HepG2 (cell line): ENCODE measurements around the gene MEX3C. TPM values are rescaled to one million over a fixed set of nuclear protein-coding genes. Genes with fewer than 3 reads are reported as not detected.

Source experiments
- ATAC-seq: fragments of 200-7000 bp; cut with Tn5 transposase; 3 replicates; pipeline ENCODE4 v1.9.1; 2020; ENCODE audit warnings: mild to moderate bottlenecking, moderate library complexity
- BruUV-seq: library from RNA; stranded (reverse); fragments of 400-500 nt; replicated peaks from 2 replicates; lab custom pipeline; 2021; lab: Mats Ljungman, UMichigan
- CTCF ChIA-PET: fragments of 300-600 bp; formaldehyde crosslinking; extraction: SDS; loops from one replicate; lab custom pipeline; 2021; ENCODE audit warnings: low total read pairs, inconsistent platforms, low intra/inter-chr PET ratio; lab: Yijun Ruan, JAX
- POLR2A ChIA-PET: fragments of 350-600 bp; sonication (Branson Sonifier 250); formaldehyde crosslinking; loops from one replicate; lab custom pipeline; 2020; ENCODE audit warnings: antibody characterized with exemption, inconsistent platforms; lab: Yijun Ruan, JAX
- DNase-seq: peaks from one replicate; pipeline ENCODE4 v3.0.0-alpha.2; 2015; ENCODE audit warnings: low spot score
- FAIRE-seq: peaks from 3 replicates; lab custom pipeline; 2011; peaks lifted over from hg19 to GRCh38; lab: Jason Lieb, UNC
- H2AFZ ChIP-seq: one replicate; pipeline ENCODE4 v1.6.1; 2011; ENCODE audit warnings: low read length, inconsistent platforms
- H3K27ac ChIP-seq: fragments of 300-600 bp; 3 replicates; pipeline ENCODE4 v1.8.0; 2011; ENCODE audit warnings: mixed run types, mild to moderate bottlenecking, mixed read lengths, low read length, inconsistent platforms; ENCODE audit not compliant: insufficient read depth; ENCODE audit errors: extremely low read length
- H3K27me3 ChIP-seq, 2 experiments: fragments of 200-600 bp in 1 of 2; 2 replicates in 1 of 2; 3 replicates in 1 of 2; pipeline versions ENCODE4 v1.6.0 to v1.8.0; 2011; ENCODE audit warnings: low read length in 2 of 2, mild to moderate bottlenecking in 2 of 2, moderate library complexity in 2 of 2, inconsistent platforms in 1 of 2; ENCODE audit not compliant: insufficient read depth in 2 of 2, control insufficient read depth in 1 of 2
- H3K36me3 ChIP-seq, 2 experiments: fragments of 200-600 bp in 1 of 2; replicated peaks in 1 of 2; 2 replicates in 1 of 2; 3 replicates in 1 of 2; pipeline versions ENCODE4 v1.5.1 to v1.8.0; 2011; ENCODE audit warnings: low read length in 2 of 2, inconsistent platforms in 1 of 2; ENCODE audit not compliant: insufficient read depth in 2 of 2, control insufficient read depth in 1 of 2
- H3K4me1 ChIP-seq: 2 replicates; pipeline ENCODE4 v1.5.1; 2012; ENCODE audit warnings: low read length, inconsistent platforms; ENCODE audit not compliant: insufficient read depth
- H3K4me2 ChIP-seq: 2 replicates; pipeline ENCODE4 v1.6.0; 2011; ENCODE audit warnings: low read depth, low read length, inconsistent platforms
- H3K4me3 ChIP-seq, 3 experiments: fragments of 200-600 bp in 1 of 3; sonication (generic), shearing (Covaris generic) in 1 of 3; replicated peaks in 1 of 3; 2 replicates each; pipeline ENCODE4 v1.5.1; 2011 to 2016; ENCODE audit warnings: low read length in 3 of 3, inconsistent platforms in 2 of 3, low read depth in 2 of 3, mild to moderate bottlenecking in 2 of 3, control low read depth in 1 of 3, mixed read lengths in 1 of 3; ENCODE audit not compliant: insufficient read depth in 1 of 3
- H3K79me2 ChIP-seq: one replicate; pipeline ENCODE4 v1.6.1; 2011; ENCODE audit warnings: low read length, inconsistent platforms; ENCODE audit not compliant: insufficient read depth
- H3K9ac ChIP-seq: 2 replicates; pipeline ENCODE4 v1.6.0; 2011; ENCODE audit warnings: mild to moderate bottlenecking, low read depth, low read length, inconsistent platforms; ENCODE audit not compliant: insufficient read depth
- H3K9me3 ChIP-seq: 2 replicates; pipeline ENCODE4 v1.5.1; 2012; ENCODE audit warnings: mild to moderate bottlenecking, low read length
- H4K20me1 ChIP-seq: 2 replicates; pipeline ENCODE4 v1.6.0; 2011; ENCODE audit warnings: inconsistent platforms, mild to moderate bottlenecking, low read length, moderate library complexity; ENCODE audit not compliant: insufficient read depth
- MED13 ChIP-seq: sonication (generic); formaldehyde crosslinking; IDR thresholded peaks from 2 replicates; pipeline ENCODE4 v1.5.0; 2020; ENCODE audit warnings: missing genetic modification reagents
- PRPF4 ChIP-seq: fragments of 200-400 bp; formaldehyde crosslinking; IDR thresholded peaks from 2 replicates; pipeline ENCODE4 v1.6.1; 2016; ENCODE audit warnings: low read length, low read depth; ENCODE audit not compliant: poor library complexity, severe bottlenecking
- THYN1 ChIP-seq: sonication (generic); formaldehyde crosslinking; IDR thresholded peaks from 2 replicates; pipeline ENCODE4 v1.8.1; 2023; ENCODE audit warnings: low read depth, mild to moderate bottlenecking, moderate library complexity, missing genetic modification reagents, borderline replicate concordance
- ZNF160 ChIP-seq: sonication (generic); formaldehyde crosslinking; IDR thresholded peaks from 2 replicates; pipeline ENCODE4 v1.8.0; 2022; ENCODE audit warnings: mild to moderate bottlenecking, inconsistent platforms, missing genetic modification reagents
- ZNF44 ChIP-seq: sonication (generic); formaldehyde crosslinking; IDR thresholded peaks from 2 replicates; pipeline ENCODE4 v1.5.1; 2020; ENCODE audit warnings: mild to moderate bottlenecking, missing genetic modification reagents
- ZNF558 ChIP-seq: sonication (generic); formaldehyde crosslinking; IDR thresholded peaks from 2 replicates; pipeline ENCODE4 v1.9.0; 2022; ENCODE audit warnings: mild to moderate bottlenecking, missing genetic modification reagents, borderline replicate concordance
- WGBS: methylation state at CpG from one replicate; pipeline ENCODE4 v1.1.6; 2017; ENCODE audit warnings: low lambda C conversion rate; 5-methylcytosine and 5-hydroxymethylcytosine counted together
- in situ Hi-C: cut with HindIII; loops from 2 replicates; pipeline ENCODE4 v1.10.0; 2017; ENCODE audit warnings: low pct_unique_long_range_greater_than_20kb; ENCODE audit not compliant: extremely low pct_ligation_motif_present
- intact Hi-C: fragments of 100-400 bp; cut with micrococcal nuclease; formaldehyde crosslinking; loops from one replicate; pipeline ENCODE4 v1.10.0; 2022; ENCODE audit not compliant: unreplicated experiment
- polyA plus RNA-seq, 8 experiments: library from polyadenylated mRNA; depleted of rRNA in 3 of 8; stranded (reverse) in 7 of 8; unstranded in 1 of 8; fragments of >200 nt; fragmentation: Illumina TruSeq in 4 of 8; extraction: Trizol in 4 of 8; gene quantifications; 2 replicates each; pipeline versions ENCODE4 v1.2.1 to v1.2.3, GENCODE V29; 2011 to 2016; ENCODE audit warnings: low read depth in 4 of 8, missing spikeins in 1 of 8, mixed read lengths in 1 of 8; ENCODE audit not compliant: insufficient read depth in 1 of 8
- total RNA-seq, 5 experiments: library from RNA; depleted of rRNA; stranded (reverse); fragments of >200 nt; fragmentation: Illumina TruSeq; extraction: Trizol; gene quantifications; 2 replicates each; pipeline ENCODE4 v1.2.3, GENCODE V29; 2016; ENCODE audit warnings: low read depth in 1 of 5
- TF ChIP-seq, protein P1 (sequence below): sonication (generic); formaldehyde crosslinking; IDR thresholded peaks from 2 replicates; pipeline ENCODE4 v1.8.0; 2022; ENCODE audit warnings: mild to moderate bottlenecking, missing genetic modification reagents, moderate library complexity
- TF ChIP-seq, protein P2 (sequence below): sonication (generic); formaldehyde crosslinking; IDR thresholded peaks from 2 replicates; pipeline ENCODE4; 2020; ENCODE audit warnings: missing genetic modification reagents, mild to moderate bottlenecking, borderline replicate concordance
- TF ChIP-seq, protein P3 (sequence below): sonication (generic); formaldehyde crosslinking; IDR thresholded peaks from 2 replicates; pipeline ENCODE4 v1.4.0; 2020; ENCODE audit warnings: missing genetic modification reagents

Gene MEX3C
- total and polyA plus RNA-seq, 2 of the 13 experiments (the other 11 are each of a cell fraction or from before 2014, with no cell fraction given), result 34.8 to 36.4 TPM

DNA sequence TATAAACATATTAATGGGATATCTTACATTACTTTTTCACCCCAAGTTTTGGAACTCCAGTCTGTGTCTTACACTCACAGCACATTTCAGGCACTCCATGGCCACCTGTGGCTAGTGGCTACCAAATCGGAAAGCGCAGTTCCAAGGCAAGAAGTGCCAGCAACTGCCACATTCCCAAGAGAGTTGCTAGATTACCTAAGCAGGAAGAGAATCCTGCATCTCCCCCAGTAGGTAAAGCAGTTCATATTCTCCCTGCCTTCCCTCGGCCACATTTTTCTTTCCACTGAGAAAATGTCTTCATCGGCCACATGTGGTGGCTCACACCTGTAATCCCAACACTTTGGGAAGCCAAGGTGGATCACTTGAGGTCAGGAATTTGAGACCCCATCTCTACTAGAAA, 62.8 kb downstream of the MEX3C start:
- POLR2A ChIA-PET, result interaction anchor here (1.5 kb wide), 1 partner anchor 63 kb away, joined by 5 read pairs; the partner anchor contains the start of gene MEX3C
- BruUV-seq, result no TSS peak
- FAIRE-seq (no peak), DNase-seq (no peak), ATAC-seq (no peak)
- no peak overlapping the region for H3K9ac ChIP-seq
- intact Hi-C loops, result loop anchor here (5.0 kb wide), 1 partner anchor 58 kb away; no protein-coding TSS in a partner anchor
- in situ Hi-C loops, result no loop called here
- peaks cover 1 to 4% of the 10 kb centered on the region in 2 experiments; a peak in 2 of 5 replicates for H3K27me3 ChIP-seq
- no peak overlapping the region for H3K4me3 ChIP-seq
- H2AFZ ChIP-seq, result no peak overlapping the region
- H3K27ac ChIP-seq, result no peak overlapping the region
- H3K36me3 ChIP-seq, result no peaks in the 10 kb centered on the region
- H3K4me1 ChIP-seq, result peaks cover 34% of the 10 kb centered on the region
- no peaks in the 10 kb centered on the region for H3K9me3 ChIP-seq
- no peaks in the 10 kb centered on the region for H4K20me1 ChIP-seq
- H3K79me2 ChIP-seq, result no peaks in the 10 kb centered on the region
- TF ChIP-seq ZNF558 (CRISPR knock-in tag) (no peak), THYN1 (CRISPR knock-in tag) (no peak), MED13 (CRISPR knock-in tag) (no peak), ZNF44 (CRISPR knock-in tag) (no peak), ZNF160 (CRISPR knock-in tag) (no peak), PRPF4 (no peak)
- TF ChIP-seq, protein P1, sequence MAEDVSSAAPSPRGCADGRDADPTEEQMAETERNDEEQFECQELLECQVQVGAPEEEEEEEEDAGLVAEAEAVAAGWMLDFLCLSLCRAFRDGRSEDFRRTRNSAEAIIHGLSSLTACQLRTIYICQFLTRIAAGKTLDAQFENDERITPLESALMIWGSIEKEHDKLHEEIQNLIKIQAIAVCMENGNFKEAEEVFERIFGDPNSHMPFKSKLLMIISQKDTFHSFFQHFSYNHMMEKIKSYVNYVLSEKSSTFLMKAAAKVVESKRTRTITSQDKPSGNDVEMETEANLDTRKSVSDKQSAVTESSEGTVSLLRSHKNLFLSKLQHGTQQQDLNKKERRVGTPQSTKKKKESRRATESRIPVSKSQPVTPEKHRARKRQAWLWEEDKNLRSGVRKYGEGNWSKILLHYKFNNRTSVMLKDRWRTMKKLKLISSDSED (CRISPR knock-in tag), result no peak
- TF ChIP-seq, protein P2, sequence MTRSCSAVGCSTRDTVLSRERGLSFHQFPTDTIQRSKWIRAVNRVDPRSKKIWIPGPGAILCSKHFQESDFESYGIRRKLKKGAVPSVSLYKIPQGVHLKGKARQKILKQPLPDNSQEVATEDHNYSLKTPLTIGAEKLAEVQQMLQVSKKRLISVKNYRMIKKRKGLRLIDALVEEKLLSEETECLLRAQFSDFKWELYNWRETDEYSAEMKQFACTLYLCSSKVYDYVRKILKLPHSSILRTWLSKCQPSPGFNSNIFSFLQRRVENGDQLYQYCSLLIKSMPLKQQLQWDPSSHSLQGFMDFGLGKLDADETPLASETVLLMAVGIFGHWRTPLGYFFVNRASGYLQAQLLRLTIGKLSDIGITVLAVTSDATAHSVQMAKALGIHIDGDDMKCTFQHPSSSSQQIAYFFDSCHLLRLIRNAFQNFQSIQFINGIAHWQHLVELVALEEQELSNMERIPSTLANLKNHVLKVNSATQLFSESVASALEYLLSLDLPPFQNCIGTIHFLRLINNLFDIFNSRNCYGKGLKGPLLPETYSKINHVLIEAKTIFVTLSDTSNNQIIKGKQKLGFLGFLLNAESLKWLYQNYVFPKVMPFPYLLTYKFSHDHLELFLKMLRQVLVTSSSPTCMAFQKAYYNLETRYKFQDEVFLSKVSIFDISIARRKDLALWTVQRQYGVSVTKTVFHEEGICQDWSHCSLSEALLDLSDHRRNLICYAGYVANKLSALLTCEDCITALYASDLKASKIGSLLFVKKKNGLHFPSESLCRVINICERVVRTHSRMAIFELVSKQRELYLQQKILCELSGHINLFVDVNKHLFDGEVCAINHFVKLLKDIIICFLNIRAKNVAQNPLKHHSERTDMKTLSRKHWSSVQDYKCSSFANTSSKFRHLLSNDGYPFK (CRISPR knock-in tag), result no peak
- TF ChIP-seq, protein P3, sequence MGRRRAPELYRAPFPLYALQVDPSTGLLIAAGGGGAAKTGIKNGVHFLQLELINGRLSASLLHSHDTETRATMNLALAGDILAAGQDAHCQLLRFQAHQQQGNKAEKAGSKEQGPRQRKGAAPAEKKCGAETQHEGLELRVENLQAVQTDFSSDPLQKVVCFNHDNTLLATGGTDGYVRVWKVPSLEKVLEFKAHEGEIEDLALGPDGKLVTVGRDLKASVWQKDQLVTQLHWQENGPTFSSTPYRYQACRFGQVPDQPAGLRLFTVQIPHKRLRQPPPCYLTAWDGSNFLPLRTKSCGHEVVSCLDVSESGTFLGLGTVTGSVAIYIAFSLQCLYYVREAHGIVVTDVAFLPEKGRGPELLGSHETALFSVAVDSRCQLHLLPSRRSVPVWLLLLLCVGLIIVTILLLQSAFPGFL, result no peak
- CTCF ChIA-PET, result no interaction called here
- no peak overlapping the region for H3K4me2 ChIP-seq
- 48% methylated on average over 4 of the region's 4 CpGs for WGBS
